Stimulated activated CD4-positive, alpha-beta T cell treated with anti-CD3 and anti-CD28 coated beads, Interleukin-1b, Interleukin-23, amount 100 ng/mL, for 1 hour (primary cell): ENCODE measurements around the gene MACIR.

ENCODE experiments used
- DNase-seq, 2 donors: peaks; one replicate each; pipeline ENCODE4 v3.0.0-alpha.2; 2020; ENCODE audit warnings: low read depth in 2 of 2

Gene MACIR

GRCh38 chr5:103291606-103292005, 33.0 kb downstream of the MACIR start:
- DNase-seq: no peak

GRCh38 chr5:103293099-103293498, 34.5 kb downstream of the MACIR start:
- DNase-seq: no peak

DNA sequence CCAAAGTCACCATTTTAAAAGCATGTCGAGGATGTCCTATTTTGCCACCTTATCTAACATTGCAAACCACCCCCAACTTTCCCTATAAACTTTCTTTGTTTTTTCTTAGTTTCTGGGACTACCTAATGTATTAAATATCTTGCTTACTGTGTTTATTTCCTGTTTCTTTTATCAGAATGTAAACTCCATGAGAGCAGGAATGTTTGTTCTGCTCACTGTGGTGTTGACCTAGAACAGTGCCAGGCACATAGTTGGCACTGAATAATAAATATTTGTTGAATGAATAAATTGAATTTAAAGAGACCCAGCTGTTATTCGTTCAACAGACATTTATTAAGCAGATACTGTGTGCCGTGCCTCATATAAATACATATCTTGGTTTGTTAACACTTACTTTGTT, 35.2 kb downstream of the MACIR start:
- no peak for DNase-seq

- no peak for DNase-seq
Observed at GRCh38 chr5:103294906-103295305, 36.3 kb downstream of the MACIR start.

DNA sequence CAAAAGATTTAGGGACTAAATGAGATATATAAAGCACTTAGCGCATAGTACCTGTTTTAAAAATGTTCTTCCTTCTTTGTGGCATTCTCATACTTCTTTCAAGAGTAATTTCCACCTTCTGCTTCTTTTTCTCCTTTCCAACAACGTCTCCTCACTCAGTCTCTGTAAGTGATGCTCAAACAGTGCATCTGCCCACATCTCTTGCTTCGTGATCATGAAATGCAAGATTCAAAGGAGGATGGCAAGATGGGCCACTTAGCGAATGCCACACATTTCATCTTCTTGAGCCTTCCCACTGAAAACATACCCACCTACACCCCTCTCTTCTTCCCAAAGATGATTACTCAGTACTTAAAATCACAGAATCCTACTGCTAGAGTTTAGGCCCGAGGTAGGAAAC, 36.9 kb downstream of the MACIR start:
- no peak for DNase-seq

DNA sequence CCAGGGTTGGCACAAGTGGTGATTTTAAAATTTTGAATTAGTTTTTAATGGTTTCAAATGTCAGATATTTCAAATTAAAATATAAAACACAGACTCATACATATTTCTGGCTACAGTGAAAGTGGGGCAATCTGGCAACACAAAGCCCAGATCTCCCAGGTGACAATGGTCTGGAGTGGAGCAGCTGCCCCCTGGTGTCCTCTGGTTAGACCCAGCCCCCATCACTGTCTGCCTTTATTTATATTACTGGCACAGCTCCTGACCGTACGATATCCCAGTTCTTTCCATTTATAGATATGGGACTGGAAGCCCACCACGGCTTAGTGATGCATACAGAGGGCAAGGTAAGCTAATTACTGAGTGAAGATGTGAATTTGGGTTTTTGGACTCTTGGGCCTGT, 37.3 kb downstream of the MACIR start:
- DNase-seq: no peak

DNA sequence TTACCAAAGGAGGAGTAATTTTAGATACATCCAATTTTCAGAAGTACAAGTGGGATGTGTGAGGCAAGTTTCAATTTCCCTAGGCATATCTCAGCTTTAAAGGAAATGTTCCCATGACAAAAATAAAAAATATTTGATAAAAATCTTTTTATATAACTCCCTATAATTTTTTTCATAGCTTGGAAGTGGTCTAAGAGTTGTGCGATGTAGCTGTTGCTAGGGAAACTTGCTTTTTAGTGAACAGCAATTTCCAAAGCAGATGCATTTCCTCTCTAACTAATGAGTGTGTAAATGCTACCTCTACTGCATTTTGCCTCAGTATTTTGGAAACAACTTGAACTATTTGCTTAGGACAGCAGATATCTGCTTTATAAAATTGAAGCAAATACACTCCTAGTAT, 39.6 kb downstream of the MACIR start:
- DNase-seq: no peak

GRCh38 chr5:103298607-103299188, 40.1 kb downstream of the MACIR start:
- no peak for DNase-seq

DNA sequence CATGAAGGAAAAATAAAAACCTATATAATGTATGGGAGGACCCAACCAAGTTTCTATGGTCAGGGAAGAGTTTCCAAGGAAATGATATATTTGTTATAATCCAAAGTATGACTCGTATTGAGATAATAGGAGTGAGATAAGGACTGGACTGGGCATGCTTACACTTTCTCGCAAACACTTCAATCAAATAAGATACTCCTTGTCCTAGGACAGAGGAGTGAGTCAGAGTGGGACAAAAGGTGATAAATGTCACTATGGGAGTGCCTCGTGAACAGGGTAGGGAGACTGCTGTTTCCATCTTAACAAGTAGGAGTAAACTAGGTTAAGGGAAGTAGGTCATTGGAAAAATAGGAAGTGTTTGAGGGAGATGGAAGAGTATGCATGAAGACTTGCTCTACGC, 47.2 kb downstream of the MACIR start:
- no peak for DNase-seq

GRCh38 chr5:103307470-103307869, 48.9 kb downstream of the MACIR start:
- DNase-seq: no peak

GRCh38 chr5:103308774-103309173, 50.2 kb downstream of the MACIR start:
- DNase-seq: no peak

DNA sequence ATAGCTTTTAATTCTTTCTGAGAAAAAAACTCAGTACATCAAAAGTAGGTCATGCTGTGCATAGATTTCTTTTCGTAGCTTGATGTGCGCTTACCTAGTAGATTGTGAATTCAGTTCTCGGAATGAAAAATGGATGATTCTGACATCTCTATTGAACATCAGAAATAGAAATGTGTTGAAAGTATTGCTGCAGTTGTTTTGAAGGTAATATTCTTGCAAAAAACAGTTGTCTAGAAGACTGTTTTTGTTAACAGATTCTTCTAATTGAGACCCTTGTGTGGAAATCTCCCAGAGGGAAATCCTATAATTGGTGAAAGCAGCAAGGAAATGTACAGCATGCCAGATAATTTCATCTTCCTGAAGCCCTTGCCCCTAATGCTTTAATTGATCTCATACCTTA, 54.5 kb downstream of the MACIR start:
- no peak for DNase-seq

DNA sequence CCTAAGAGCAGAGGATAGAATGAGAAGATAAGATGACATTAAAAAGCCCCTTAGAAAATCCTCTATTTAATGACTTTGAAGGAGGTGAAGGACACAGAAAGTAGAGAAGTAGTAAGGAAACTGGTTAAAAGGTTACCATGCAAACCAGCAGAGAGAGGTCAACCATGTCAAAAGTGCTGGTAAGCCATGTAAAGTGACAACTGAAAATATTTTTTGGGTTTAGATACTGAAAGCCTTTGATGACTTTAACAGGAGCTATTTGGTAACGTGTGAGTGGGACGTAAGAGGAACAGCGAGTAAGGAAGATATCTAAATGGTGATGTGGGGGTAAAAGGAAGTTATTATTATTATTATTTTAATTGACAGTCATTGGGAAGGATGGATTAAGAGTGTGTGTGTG, 56.9 kb downstream of the MACIR start:
- DNase-seq: no peak

DNA sequence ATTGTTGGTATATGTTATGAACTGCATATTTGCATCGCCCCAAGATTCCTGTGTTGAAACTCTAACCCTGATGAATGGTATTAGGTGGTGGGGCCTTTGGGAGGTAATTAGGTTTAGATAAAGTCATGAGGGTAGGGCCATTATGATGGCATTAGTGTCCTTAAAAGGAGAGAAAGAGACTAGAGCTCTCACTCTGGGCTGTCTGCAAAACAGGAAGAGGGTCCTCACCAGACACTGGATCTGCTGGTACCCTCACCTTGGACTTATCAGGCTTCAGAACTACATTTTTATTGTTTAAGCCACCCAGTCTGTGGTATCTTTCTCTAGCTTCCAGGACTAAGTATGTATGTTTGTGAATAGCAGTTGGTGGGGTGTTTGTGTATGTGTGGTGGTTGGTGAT, 68.9 kb downstream of the MACIR start:
- DNase-seq: no peak

- DNase-seq: no peak
Observed at GRCh38 chr5:103327893-103328292, 69.3 kb downstream of the MACIR start.
